NT2/D1 (cell line): ENCODE results near the gene ATP8B2.
"Not testable (repeated sequence)": the region's sequence is repeated elsewhere in the genome, so short reads cannot be mapped to it uniquely, and the experiment has no call there.

Source experiments
- DNase-seq: peaks from one replicate; pipeline ENCODE4 v3.0.0-alpha.2; 2011; ENCODE audit warnings: low read depth, low spot score
- H3K27me3 ChIP-seq: 2 replicates; pipeline ENCODE4 v1.6.0; 2011; ENCODE audit warnings: mild to moderate bottlenecking; ENCODE audit not compliant: insufficient read length, insufficient read depth
- H3K36me3 ChIP-seq: 2 replicates; pipeline ENCODE4 v1.6.1; 2011; ENCODE audit warnings: mild to moderate bottlenecking, low read length, mixed read lengths; ENCODE audit not compliant: insufficient read depth, insufficient read length
- H3K4me1 ChIP-seq: 2 replicates; pipeline ENCODE4 v1.5.1; 2011; ENCODE audit not compliant: insufficient read depth, insufficient read length
- H3K4me3 ChIP-seq: 2 replicates; pipeline ENCODE4 v1.5.1; 2011; ENCODE audit warnings: low read depth; ENCODE audit not compliant: insufficient read length
- H3K9ac ChIP-seq: 2 replicates; pipeline ENCODE4 v1.6.0; 2011; ENCODE audit warnings: low read depth; ENCODE audit not compliant: insufficient read length
- H3K9me3 ChIP-seq: 2 replicates; pipeline ENCODE4 v1.5.1; 2011; ENCODE audit warnings: mild to moderate bottlenecking, low read length; ENCODE audit not compliant: insufficient read depth
- SUZ12 ChIP-seq: IDR thresholded peaks from 2 replicates; pipeline ENCODE4 v1.6.1; 2011; ENCODE audit not compliant: insufficient read length, insufficient read depth; ENCODE audit errors: extremely low read depth
- YY1 ChIP-seq: IDR thresholded peaks from 2 replicates; pipeline ENCODE4 v1.6.1; 2011; ENCODE audit not compliant: insufficient read length, insufficient read depth
- ZNF274 ChIP-seq: IDR thresholded peaks from 2 replicates; pipeline ENCODE4 v1.6.1; 2011; ENCODE audit warnings: mild to moderate bottlenecking, low read depth, low read length

The ATP8B2 gene, protein sequence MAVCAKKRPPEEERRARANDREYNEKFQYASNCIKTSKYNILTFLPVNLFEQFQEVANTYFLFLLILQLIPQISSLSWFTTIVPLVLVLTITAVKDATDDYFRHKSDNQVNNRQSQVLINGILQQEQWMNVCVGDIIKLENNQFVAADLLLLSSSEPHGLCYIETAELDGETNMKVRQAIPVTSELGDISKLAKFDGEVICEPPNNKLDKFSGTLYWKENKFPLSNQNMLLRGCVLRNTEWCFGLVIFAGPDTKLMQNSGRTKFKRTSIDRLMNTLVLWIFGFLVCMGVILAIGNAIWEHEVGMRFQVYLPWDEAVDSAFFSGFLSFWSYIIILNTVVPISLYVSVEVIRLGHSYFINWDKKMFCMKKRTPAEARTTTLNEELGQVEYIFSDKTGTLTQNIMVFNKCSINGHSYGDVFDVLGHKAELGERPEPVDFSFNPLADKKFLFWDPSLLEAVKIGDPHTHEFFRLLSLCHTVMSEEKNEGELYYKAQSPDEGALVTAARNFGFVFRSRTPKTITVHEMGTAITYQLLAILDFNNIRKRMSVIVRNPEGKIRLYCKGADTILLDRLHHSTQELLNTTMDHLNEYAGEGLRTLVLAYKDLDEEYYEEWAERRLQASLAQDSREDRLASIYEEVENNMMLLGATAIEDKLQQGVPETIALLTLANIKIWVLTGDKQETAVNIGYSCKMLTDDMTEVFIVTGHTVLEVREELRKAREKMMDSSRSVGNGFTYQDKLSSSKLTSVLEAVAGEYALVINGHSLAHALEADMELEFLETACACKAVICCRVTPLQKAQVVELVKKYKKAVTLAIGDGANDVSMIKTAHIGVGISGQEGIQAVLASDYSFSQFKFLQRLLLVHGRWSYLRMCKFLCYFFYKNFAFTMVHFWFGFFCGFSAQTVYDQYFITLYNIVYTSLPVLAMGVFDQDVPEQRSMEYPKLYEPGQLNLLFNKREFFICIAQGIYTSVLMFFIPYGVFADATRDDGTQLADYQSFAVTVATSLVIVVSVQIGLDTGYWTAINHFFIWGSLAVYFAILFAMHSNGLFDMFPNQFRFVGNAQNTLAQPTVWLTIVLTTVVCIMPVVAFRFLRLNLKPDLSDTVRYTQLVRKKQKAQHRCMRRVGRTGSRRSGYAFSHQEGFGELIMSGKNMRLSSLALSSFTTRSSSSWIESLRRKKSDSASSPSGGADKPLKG

DNA sequence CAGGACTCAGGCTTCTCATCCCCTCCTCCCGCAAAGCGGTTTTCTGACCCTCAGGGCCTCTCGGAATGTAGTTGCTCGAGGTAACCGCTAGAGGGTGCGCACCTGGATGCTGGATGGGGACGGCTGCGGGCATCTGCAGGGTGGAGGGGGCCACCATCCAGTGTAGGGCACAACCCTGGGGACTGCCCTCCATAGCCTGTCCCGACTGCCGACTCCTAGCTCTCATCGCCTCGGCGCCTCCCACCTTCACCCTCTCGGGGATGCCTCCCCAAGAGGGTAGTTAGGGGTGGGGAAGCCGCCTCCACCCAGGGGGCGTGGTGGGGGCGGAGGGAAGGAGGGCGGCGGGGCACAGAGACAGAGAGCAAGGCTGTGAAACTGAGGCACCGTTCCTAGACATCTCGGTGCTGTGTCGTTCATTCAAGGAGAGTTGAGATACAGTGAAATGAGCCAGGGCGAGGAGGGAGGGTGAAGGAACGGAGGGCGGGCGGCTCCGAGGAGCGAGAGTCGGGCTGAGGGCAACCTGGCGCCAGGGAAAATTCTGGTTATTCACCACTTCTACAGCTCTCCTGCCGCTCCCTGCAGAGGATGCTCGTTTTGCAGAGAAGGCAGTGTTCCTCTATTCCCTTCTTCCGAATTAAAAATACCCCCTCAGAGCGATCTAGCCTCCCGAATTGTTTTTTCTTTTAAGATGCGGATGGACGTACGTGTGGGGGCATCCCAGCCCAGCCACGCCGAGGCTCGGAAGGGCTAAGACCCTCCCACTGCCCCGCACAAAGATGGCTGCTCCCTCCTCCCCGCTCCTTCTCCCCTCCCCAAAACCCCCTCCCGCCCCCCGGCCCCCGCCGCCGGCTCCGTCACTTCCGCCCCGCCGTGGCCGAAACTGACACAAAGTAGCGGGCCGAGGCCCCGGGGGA, at the start of gene ATP8B2:
Gene ATP8B2, plus strand, starts transcription at position 857 of the 914 bp plus-strand sequence. CDS start 2,617 bp downstream, outside the sequence.
- no peaks in the 10 kb centered on the region for H3K9me3 ChIP-seq
- H3K4me1 ChIP-seq = peaks cover 28% of the 10 kb centered on the region
- H3K27me3 ChIP-seq = peaks cover 11% of the 10 kb centered on the region
- H3K9ac ChIP-seq = peak within 1 kb of the TSS; percentile 98
- TF ChIP-seq YY1 (peak; percentile 92), SUZ12 (no peak)
- peaks cover 9% of the 10 kb centered on the region for H3K36me3 ChIP-seq
- DNase-seq = peak; percentile 84
- H3K4me3 ChIP-seq = peak within 1 kb of the TSS; percentile 92

DNA sequence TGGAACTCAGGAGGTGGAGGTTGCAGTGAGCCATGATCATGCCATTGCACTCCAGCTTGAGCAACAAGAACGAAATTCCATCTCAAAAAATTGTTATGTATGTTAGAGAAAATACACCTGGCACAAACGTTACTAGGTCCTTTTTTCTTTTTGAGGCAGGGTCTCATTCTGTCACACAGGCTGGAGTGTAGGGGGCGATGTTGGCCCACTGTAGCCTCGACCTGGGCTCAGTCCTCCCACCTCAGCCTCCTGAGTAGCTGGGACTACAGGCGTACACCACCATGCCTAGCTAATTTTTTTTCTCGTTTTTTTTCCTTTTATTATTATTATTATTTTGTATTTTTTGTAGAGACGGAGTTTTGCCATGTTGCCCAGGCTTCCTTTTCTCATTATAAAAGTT, 48.5 kb upstream of the ATP8B2 start:
- Histone ChIP-seq H3K36me3 (peaks cover 46% of the 10 kb centered on the region), H3K9me3 (no peaks in the 10 kb centered on the region), H3K27me3 (no peaks in the 10 kb centered on the region), H3K9ac (no peak overlapping the region), H3K4me1 (peaks cover 4% of the 10 kb centered on the region), H3K4me3 (no peak overlapping the region)
- TF ChIP-seq ZNF274 (no peak), YY1 (no peak), SUZ12 (no peak)
- DNase-seq = peak; percentile 39

DNA sequence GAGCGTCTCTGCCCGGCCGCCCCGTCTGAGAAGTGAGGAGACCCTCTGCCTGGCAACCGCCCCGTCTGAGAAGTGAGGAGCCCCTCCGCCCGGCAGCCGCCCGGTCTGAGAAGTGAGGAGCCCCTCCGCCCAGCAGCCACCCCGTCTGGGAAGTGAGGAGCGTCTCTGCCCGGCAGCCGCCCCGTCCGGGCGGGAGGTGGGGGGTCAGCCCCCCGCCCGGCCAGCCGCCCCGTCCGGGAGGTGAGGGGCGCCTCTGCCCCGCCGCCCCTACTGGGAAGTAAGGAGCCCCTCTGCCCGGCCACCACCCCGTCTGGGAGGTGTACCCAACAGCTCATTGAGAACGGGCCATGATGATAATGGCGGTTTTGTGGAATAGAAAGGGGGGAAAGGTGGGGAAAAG, 37.7 kb upstream of the ATP8B2 start:
- H3K9me3 ChIP-seq, H3K4me1 ChIP-seq, H3K9ac ChIP-seq, H3K36me3 ChIP-seq, DNase-seq, H3K4me3 ChIP-seq, H3K27me3 ChIP-seq: not testable (repeated sequence)

DNA sequence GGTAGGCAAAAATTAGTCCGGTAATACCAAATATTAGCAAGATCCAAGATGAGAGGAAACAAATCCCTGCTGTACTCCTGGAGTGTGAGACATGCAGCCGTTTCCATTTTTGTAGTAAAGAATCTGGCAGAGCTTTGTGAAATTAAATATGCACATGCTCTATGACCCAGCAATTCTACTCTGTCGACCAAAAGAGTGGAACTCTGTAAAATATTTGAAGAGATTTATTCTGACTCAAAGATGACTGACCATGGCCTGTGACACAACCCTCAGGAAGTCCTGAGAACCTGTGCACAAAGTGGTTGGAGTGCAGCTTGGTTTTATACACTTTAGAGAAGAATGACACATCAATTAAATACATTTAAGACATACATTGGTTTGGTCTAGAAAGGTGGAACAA, 36.7 kb upstream of the ATP8B2 start:
- Histone ChIP-seq H3K27me3 (no peaks in the 10 kb centered on the region), H3K9me3 (peaks cover 4% of the 10 kb centered on the region; the same call in 1 of the 2 replicates), H3K4me3 (no peak overlapping the region), H3K36me3 (no peaks in the 10 kb centered on the region), H3K9ac (no peak overlapping the region), H3K4me1 (no peaks in the 10 kb centered on the region)
- no peak for DNase-seq
- TF ChIP-seq YY1 = no peak
- no peak for TF ChIP-seq ZNF274
- TF ChIP-seq SUZ12 = no peak

DNA sequence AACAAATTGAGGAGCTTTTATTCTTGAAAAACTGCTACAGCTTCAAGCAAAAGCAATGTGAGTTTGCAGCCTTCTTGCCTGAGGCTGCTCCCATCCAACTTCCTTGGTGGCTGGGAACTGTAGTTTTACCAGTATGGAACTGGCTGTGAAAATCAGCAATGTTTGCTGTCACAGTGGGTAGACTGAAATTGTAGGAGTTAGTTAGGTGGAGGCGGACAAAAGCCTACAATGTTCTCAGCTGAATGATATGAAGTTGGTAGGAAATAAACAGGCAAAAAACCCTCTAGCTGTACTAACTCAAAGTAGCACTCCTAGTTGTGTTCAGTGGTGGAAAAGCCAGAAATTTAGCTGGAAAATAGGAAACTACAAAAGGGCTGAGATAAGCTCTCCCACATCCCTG, 34.4 kb upstream of the ATP8B2 start:
- H3K9ac ChIP-seq = no peak overlapping the region
- no peaks in the 10 kb centered on the region for H3K4me1 ChIP-seq
- TF ChIP-seq YY1 (no peak), SUZ12 (no peak), ZNF274 (no peak)
- H3K27me3 ChIP-seq = no peaks in the 10 kb centered on the region
- no peak for DNase-seq
- H3K36me3 ChIP-seq = no peaks in the 10 kb centered on the region
- H3K4me3 ChIP-seq = no peak overlapping the region
- H3K9me3 ChIP-seq = peaks cover 21% of the 10 kb centered on the region

DNA sequence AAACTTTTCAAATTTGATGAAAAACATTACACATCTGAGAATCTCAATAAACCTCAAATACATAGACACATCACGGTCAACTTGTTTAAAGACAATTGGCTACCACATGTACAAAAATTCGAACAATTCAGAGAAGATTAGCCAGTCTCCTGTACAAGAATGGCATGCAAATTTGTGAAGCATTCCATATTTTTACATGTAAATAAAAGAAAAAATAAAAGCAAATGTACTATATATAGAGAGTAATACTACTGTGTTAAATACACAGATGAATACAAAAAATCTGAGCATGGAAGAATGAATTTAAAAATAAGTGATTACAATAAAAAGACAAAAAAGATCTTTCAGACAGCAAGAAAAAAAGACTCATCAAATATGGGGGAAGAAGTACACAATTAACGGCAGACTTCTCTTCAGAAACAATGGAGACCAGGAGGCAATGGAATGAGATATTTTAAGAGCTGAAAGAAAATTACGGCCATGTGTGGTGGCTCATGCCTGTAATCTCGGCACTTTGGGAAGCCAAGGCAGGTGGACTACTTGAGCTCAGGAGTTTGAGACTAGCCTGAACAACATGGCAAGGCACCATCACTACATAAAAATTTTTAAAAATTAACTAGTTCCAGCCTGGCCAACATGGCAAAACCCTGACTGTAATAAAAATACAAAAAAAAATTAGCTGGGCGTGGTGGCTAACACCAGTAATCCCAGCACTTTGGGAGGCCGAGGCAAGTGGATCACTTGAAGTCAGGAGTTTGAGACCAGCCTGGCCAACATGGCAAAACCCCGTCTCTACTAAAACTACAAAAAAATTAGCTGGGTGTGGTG, 29.7 kb upstream of the ATP8B2 start:
- no peak overlapping the region for H3K9ac ChIP-seq
- no peak for DNase-seq
- H3K4me1 ChIP-seq = no peaks in the 10 kb centered on the region
- TF ChIP-seq YY1 (no peak), ZNF274 (no peak), SUZ12 (no peak)
- no peaks in the 10 kb centered on the region for H3K36me3 ChIP-seq
- no peak overlapping the region for H3K4me3 ChIP-seq
- peaks cover 27% of the 10 kb centered on the region for H3K9me3 ChIP-seq
- no peaks in the 10 kb centered on the region for H3K27me3 ChIP-seq
